ENCODE data around the gene ZBTB14. TPM values are rescaled to one million over a fixed set of nuclear protein-coding genes. Genes with fewer than 3 reads are reported as not detected.

The ZBTB14 gene
- total and polyA plus RNA-seq, 4 donors: 6.1 to 14.9 (median 9.2) TPM

DNA sequence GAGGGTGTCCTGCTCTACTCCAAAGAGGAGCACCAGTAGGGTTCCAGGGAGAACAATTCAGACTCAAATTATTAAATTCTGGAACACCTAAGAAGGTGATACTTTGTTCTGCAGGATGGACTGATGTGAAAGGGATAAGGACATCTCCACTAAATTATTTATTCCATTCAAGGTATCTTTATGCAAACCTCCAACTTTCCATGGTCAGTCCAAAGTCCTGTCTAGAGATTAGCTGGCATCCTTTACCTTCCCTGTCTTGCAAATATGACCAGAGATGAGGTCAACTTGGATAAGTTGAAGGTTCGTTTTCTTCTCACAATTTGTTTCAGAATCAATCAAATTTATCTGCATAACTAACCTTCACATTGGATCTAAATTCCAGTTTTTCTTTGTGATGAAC, 8.7 kb upstream of the ZBTB14 start:
- no peak overlapping the region for H3K27ac ChIP-seq (ENCODE audit: low read depth in 1 of 2, low read length in 1 of 2)
- 74 to 81% methylated on average over 1 of the region's 1 CpG for WGBS, 2 donors
- H3K36me3 ChIP-seq (ENCODE audit: control insufficient read depth in 4 of 4, insufficient read depth in 4 of 4, low read length in 4 of 4): no peaks in the 10 kb centered on the region
- H3K9me3 ChIP-seq (ENCODE audit: control insufficient read depth in 4 of 4, insufficient read depth in 3 of 4, low read length in 3 of 4): no peaks in the 10 kb centered on the region
- no peak for DNase-seq
- H3K4me3 ChIP-seq: no peak overlapping the region
- no peak overlapping the region for H3K9ac ChIP-seq (ENCODE audit: insufficient read depth in 1 of 2, low read length in 2 of 2)
- peaks cover 0 to 25% (median 0%) of the 10 kb centered on the region in 5 donors for H3K4me1 ChIP-seq (ENCODE audit: control insufficient read depth in 5 of 5, insufficient read depth in 5 of 5, low read length in 5 of 5)
- TF ChIP-seq, protein P1, sequence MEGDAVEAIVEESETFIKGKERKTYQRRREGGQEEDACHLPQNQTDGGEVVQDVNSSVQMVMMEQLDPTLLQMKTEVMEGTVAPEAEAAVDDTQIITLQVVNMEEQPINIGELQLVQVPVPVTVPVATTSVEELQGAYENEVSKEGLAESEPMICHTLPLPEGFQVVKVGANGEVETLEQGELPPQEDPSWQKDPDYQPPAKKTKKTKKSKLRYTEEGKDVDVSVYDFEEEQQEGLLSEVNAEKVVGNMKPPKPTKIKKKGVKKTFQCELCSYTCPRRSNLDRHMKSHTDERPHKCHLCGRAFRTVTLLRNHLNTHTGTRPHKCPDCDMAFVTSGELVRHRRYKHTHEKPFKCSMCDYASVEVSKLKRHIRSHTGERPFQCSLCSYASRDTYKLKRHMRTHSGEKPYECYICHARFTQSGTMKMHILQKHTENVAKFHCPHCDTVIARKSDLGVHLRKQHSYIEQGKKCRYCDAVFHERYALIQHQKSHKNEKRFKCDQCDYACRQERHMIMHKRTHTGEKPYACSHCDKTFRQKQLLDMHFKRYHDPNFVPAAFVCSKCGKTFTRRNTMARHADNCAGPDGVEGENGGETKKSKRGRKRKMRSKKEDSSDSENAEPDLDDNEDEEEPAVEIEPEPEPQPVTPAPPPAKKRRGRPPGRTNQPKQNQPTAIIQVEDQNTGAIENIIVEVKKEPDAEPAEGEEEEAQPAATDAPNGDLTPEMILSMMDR (IDR thresholded peaks at IDR 0.05; ENCODE audit: control extremely low read depth, extremely low read depth): no peak
- H3K27me3 ChIP-seq (ENCODE audit: control insufficient read depth in 3 of 3, insufficient read depth in 3 of 3, low read length in 2 of 3): no peaks in the 10 kb centered on the region
- ATAC-seq (ENCODE audit: insufficient read depth, low FRiP score): no peak

DNA sequence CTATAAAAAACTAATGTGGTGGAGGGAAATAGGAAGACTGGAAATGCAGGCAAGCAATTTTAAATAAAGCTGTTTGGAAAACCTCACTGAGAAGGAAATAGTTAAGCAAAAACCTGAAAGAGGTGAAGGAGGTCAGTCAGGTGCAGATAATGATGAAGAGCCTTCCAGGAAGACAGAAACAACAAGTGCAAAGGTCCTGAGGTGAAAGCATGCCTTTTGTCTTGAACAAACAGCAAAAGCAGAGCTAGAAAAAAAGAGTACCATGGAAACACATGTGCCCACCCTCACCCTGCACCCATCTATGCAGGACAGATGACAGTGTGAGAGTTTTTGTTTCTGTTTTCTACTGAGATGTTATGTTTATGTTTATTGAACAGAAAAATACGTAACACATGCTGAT, 8.1 kb upstream of the ZBTB14 start:
- no peaks in the 10 kb centered on the region for H3K36me3 ChIP-seq (ENCODE audit: control insufficient read depth in 4 of 4, insufficient read depth in 4 of 4, low read length in 4 of 4)
- H3K4me3 ChIP-seq: no peak overlapping the region
- H3K4me1 ChIP-seq (ENCODE audit: control insufficient read depth in 5 of 5, insufficient read depth in 5 of 5, low read length in 5 of 5): peaks cover 0 to 25% (median 0%) of the 10 kb centered on the region in 5 donors
- H3K9ac ChIP-seq (ENCODE audit: insufficient read depth in 1 of 2, low read length in 2 of 2): no peak overlapping the region
- WGBS, 2 donors: 55 to 79% methylated on average over 1 of the region's 1 CpG
- DNase-seq (no peak), ATAC-seq (ENCODE audit: insufficient read depth, low FRiP score) (no peak)
- H3K9me3 ChIP-seq (ENCODE audit: control insufficient read depth in 4 of 4, insufficient read depth in 3 of 4, low read length in 3 of 4): no peaks in the 10 kb centered on the region
- H3K27ac ChIP-seq (ENCODE audit: low read depth in 1 of 2, low read length in 1 of 2): no peak overlapping the region
- no peaks in the 10 kb centered on the region for H3K27me3 ChIP-seq (ENCODE audit: control insufficient read depth in 3 of 3, insufficient read depth in 3 of 3, low read length in 2 of 3)
- TF ChIP-seq, protein P1 (IDR thresholded peaks at IDR 0.05; ENCODE audit: control extremely low read depth, extremely low read depth): no peak

DNA sequence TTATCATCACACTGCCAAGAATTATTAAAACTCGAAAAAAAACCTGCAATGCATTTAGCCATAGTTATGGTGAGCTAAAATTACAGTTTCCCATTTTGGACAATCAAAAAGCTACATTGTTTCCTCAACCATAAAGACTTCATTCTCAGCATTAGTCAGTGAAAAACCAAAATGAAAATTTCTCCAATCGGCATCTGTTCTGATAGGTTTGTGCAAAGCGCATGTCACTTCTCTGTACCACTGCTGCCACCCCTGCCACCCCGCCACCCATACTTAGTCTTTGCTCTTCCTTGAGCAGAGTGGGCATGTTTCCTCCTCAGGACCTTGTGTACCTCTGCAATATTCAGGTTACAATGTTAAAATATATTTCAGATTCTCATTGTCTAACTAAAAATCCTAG, 7.1 kb upstream of the ZBTB14 start:
- 76 to 89% methylated on average over 4 of the region's 4 CpGs for WGBS, 2 donors
- TF ChIP-seq, protein P1 (IDR thresholded peaks at IDR 0.05; ENCODE audit: control extremely low read depth, extremely low read depth): no peak
- no peak overlapping the region for H3K9ac ChIP-seq (ENCODE audit: insufficient read depth in 1 of 2, low read length in 2 of 2)
- no peaks in the 10 kb centered on the region for H3K36me3 ChIP-seq (ENCODE audit: control insufficient read depth in 4 of 4, insufficient read depth in 4 of 4, low read length in 4 of 4)
- no peaks in the 10 kb centered on the region for H3K9me3 ChIP-seq (ENCODE audit: control insufficient read depth in 4 of 4, insufficient read depth in 3 of 4, low read length in 3 of 4)
- no peaks in the 10 kb centered on the region for H3K27me3 ChIP-seq (ENCODE audit: control insufficient read depth in 3 of 3, insufficient read depth in 3 of 3, low read length in 2 of 3)
- ATAC-seq (ENCODE audit: insufficient read depth, low FRiP score): no peak
- no peak overlapping the region for H3K27ac ChIP-seq (ENCODE audit: low read depth in 1 of 2, low read length in 1 of 2)
- no peak overlapping the region for H3K4me3 ChIP-seq
- peaks cover 0 to 25% (median 0%) of the 10 kb centered on the region in 5 donors for H3K4me1 ChIP-seq (ENCODE audit: control insufficient read depth in 5 of 5, insufficient read depth in 5 of 5, low read length in 5 of 5)
- no peak for DNase-seq

DNA sequence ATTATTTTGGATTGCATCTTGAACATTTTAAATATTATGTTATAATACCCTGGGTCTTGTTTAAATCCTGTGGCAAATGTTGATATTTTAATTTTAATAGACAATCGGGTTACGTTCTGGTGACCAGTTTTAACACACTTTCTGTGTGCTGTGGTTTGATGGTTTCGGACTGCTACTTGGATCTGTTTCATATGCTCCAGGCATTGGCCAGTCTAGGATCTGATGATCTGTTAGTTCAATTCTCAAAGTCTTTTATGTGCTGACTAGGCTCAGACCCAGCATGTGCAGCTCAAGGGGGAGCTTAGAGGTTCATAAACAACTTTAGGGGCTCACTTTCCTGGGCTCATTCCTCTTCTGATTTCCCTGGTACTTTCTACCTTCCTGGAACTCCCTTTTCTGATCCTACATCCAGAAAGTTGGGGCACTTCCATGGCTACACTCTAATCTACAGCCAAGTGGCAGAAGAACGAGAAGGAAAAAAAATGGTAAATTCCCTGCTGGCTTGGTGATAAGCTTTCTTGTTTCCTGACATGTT, 5.0 kb upstream of the ZBTB14 start:
- DNase-seq (peak; percentile 53 to 90 (median 87)), ATAC-seq (ENCODE audit: insufficient read depth, low FRiP score) (no peak)
- H3K9me3 ChIP-seq (ENCODE audit: control insufficient read depth in 4 of 4, insufficient read depth in 3 of 4, low read length in 3 of 4): no peaks in the 10 kb centered on the region
- H3K4me1 ChIP-seq (ENCODE audit: control insufficient read depth in 5 of 5, insufficient read depth in 5 of 5, low read length in 5 of 5): peaks cover 0 to 32% (median 0%) of the 10 kb centered on the region in 5 donors
- H3K4me3 ChIP-seq: no peak overlapping the region
- TF ChIP-seq, protein P1 (IDR thresholded peaks at IDR 0.05; ENCODE audit: control extremely low read depth, extremely low read depth): no peak
- no peak overlapping the region for H3K27ac ChIP-seq (ENCODE audit: low read depth in 1 of 2, low read length in 1 of 2)
- no peaks in the 10 kb centered on the region for H3K27me3 ChIP-seq (ENCODE audit: control insufficient read depth in 3 of 3, insufficient read depth in 3 of 3, low read length in 2 of 3)
- WGBS, 2 donors: 65 to 77% methylated on average over 4 of the region's 4 CpGs
- H3K36me3 ChIP-seq (ENCODE audit: control insufficient read depth in 4 of 4, insufficient read depth in 4 of 4, low read length in 4 of 4): no peaks in the 10 kb centered on the region
- no peak overlapping the region for H3K9ac ChIP-seq (ENCODE audit: insufficient read depth in 1 of 2, low read length in 2 of 2)

Measured in lung (tissue), 12 donors.